GM10266 (cell line): ENCODE results near the gene CEBPG.

Source experiments
- DNase-seq: peaks from one replicate; pipeline ENCODE4 v3.0.0; 2012; ENCODE audit errors: extremely low spot score
- TF ChIP-seq, protein P1 (sequence below): IDR thresholded peaks from 2 replicates; pipeline ENCODE4 v1.5.1; 2012; ENCODE audit warnings: mild to moderate bottlenecking, low read depth; ENCODE audit not compliant: control insufficient read depth, insufficient read depth; ENCODE audit errors: missing control alignments

CEBPG gene

DNA sequence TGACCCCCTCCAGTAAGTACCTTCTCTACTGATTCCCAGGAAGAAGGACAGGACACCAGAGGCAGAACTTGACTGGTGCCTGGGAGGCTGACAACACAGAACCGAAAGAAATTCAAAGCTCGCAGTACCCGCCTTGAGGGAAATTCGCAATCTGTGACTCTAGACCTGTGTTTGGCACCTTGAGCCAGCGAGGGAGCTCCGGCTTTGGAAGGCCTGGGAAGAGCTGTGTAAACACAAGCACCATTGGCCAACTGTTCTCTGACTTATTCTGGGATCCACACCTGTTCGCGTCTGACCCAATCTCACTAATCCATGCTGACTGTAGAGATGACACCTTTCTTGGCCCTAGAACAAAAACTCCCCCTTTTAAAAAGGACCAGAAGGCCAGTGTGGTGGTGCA is 50.7 kb downstream of the CEBPG start:
- no peak for DNase-seq
- TF ChIP-seq, protein P1, sequence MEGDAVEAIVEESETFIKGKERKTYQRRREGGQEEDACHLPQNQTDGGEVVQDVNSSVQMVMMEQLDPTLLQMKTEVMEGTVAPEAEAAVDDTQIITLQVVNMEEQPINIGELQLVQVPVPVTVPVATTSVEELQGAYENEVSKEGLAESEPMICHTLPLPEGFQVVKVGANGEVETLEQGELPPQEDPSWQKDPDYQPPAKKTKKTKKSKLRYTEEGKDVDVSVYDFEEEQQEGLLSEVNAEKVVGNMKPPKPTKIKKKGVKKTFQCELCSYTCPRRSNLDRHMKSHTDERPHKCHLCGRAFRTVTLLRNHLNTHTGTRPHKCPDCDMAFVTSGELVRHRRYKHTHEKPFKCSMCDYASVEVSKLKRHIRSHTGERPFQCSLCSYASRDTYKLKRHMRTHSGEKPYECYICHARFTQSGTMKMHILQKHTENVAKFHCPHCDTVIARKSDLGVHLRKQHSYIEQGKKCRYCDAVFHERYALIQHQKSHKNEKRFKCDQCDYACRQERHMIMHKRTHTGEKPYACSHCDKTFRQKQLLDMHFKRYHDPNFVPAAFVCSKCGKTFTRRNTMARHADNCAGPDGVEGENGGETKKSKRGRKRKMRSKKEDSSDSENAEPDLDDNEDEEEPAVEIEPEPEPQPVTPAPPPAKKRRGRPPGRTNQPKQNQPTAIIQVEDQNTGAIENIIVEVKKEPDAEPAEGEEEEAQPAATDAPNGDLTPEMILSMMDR: no peak

DNA sequence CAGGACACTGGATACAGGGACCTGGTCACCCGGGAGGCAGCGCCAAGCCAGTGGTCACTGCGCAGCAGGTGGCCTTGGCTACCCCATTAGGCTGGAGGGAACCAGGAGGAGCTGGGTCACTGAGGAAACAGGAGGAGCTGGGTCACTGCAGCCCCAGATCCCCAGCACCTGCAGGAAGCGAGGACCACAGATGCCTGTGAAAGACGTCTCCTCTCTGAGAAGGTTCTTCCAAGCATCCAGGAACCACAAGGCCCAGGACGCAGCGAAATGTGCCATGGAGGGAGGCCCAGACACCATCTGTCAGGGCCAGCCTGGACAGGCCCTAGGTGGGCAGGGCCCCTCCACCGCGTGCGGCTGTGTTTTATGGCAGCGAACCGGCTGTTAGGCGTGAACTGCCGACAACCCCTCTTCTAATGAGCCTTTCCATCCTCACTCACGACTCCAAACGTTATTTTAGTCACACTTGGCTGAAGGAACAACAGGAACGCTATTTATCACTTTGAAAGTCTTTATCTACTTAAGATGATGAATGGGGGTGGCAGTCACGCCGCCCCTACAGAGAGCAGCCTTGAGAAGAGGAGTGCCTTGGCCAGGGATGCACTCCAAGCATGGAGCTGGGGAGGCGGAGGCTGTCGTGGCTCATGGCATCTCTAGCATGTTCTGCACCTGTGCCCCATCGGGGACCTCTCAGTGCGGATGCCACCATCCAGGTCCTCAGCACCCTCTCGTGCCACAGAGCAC is 53.3 kb downstream of the CEBPG start:
- TF ChIP-seq, protein P1: no peak
- DNase-seq: no peak

DNA sequence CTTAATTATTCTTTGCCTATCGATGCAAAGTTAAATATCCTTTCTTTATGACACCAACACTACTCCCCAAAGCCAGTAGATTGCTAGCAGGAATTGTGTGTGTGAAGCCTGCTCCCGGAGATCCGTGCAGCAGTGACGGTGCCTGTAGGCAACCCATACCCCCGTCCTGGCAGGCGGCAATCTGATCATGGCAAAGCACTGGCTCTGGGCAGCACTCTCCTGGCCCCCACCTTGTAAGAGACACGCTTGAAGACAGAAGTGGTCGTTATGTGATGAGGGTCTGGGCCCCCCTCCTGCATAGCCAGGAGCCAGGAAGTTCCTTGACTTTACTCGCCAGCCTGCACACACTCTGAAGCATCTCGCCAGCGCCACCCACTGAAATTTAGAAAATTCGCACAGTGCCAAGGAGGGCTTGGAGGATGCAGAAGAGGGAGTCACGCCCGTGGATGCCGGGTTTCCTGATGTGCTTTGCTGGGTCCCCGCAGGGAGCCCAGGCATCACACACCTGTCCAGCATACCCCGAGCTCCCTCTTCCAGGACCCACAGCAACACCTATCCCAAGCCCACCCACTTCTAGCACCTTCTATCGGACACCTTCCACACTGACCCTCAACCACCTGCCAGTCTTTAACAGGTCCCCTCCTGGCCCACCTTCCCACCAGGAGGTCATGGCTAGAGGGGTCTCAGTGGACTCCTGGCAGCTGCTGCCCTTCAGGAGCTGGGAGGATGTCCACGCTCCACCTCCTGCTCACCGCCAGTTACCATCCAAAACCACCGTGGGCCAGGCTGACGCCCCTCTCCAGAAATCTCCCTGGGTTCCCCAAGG is 54.5 kb downstream of the CEBPG start:
- TF ChIP-seq, protein P1: no peak
- no peak for DNase-seq

DNA sequence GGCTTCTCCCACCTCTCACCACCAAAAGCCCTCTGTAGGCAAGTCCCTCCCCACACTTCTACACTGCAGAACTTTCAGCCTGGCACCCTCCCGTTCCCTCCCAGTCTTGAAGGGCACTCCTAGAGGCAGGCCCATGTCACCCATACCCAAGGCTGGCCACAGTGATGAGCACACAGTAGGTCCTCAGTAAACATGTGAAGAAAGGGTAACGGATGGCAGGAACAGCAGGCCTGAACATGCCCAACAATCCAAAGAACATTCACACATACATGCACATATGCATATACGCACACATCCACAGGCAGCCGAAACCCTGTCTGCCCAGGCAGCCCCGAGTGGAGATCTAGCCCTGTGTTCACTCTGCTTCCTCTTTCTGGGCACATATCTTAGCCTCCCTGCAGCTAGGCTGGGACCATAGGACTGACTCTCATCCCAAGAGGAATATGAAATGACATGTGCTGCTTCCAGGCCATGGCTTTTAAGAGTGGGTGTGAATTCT is 55.2 kb downstream of the CEBPG start:
- TF ChIP-seq, protein P1: no peak
- DNase-seq: no peak

DNA sequence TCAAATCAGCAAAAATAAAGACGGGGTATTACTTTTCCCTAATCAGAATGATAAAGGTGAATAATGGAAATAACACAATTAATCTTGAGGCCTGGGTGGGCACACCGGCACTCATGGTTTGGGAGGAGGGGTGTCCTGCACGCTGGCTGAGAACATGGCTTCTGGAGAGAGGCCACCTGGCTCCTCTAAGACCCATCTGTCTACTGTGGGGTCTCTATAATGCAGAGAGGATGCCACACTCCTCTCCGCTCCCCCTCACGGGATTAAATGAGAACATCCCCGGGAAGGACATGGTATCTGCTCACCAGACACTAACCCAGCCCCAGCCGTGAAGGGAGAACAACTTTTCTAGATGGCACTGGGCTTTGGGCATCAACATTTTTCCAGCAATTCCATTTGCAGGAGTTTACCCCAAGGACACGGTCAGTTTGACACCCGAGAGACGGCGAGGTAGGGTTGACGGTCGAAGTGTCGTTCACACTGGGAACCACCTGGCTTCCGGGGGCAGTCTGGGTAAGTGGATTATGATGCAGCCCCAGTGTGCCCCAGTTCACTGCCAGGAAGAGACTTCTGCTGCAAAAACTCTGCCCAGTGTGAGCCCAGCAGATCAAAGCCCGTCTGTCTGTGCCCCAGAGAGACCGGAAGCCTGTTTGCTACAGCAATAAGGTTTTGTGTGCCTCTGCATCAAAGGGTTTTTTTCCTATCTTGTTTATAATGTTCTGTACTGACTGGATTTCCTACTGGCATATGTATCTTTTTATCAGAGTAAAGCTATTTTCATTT is 56.6 kb downstream of the CEBPG start:
- DNase-seq: no peak
- TF ChIP-seq, protein P1: no peak

DNA sequence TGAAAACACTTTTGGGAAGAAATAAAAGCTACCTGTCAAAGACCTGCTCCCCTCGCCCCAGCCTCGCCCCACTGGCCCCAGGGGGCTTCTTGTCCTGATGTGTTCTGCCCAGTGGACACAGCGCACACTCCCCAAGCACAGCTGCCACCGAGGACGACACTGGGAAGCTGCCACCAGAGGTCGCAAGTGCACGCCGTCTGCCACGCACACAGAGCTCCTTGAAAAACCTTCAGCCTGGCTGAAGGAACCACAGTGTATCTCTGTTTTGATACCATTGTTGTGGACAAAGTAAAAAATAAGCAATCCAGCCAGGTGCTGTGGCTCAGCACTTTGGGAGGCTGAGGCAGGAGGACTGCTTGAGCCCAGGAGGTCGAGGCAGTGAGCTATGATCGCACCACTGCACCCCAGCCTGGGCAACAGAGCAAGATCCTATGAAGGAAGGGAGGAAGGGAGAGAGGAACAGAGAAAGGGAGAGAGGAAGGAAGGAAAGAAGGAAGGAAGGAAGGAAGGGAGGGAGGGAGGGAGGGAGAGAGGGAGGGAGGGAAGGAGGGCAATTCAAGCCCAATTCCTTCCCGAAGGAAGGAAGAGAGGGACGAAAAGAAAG is 57.3 kb downstream of the CEBPG start:
- TF ChIP-seq, protein P1: peak; percentile 92

More for the DNA sequence above, 57.3 kb downstream of the CEBPG start:
- DNase-seq: peak; percentile 73
